Measurements from ENCODE around the gene MIGA2.

DNA sequence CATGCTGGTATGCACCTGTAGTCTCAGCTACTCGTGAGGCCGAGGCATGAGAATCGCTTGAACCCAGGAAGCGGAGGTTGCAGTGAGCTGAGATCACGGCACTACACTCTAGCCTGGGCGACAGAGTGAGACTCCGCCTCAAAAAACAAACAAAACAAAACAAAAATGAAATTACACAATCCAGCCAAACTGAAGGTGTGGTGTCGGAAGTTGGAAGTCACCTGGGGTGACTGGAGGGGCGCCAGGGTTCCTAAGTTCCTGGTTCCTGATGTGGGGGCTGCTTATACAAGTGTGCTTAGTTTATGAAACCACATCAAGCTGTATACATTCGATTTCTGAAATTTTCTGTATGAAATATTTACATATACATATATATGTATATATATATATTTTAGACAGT is 40.8 kb downstream of the MIGA2 start:
- no peak for TF ChIP-seq POLR2AphosphoS5 (IDR thresholded peaks at IDR 0.05; ENCODE audit: low read depth, low read length)
- no peak for TF ChIP-seq POLR2A (IDR thresholded peaks at IDR 0.05; ENCODE audit: low read depth, low read length)
- no peak for TF ChIP-seq TAF1 (IDR thresholded peaks at IDR 0.05; ENCODE audit: borderline replicate concordance, low read depth, low read length)

All from GM12892 (cell line).